Neural cell (in vitro differentiated cells): ENCODE data around the gene AMPD2. TPM values are rescaled to one million over a fixed set of nuclear protein-coding genes. Genes with fewer than 3 reads are reported as not detected.

ENCODE experiments used
- H2AFZ ChIP-seq: fragments of 200-600, 300-800 bp; sonication (generic), shearing (Covaris generic); 2 replicates; pipeline ENCODE4 v1.6.0; 2014; ENCODE audit warnings: low read depth, mild to moderate bottlenecking, antibody characterized with exemption, low read length, moderate library complexity
- H3F3A ChIP-seq: fragments of 200-600 bp; shearing (Covaris generic); 2 replicates; pipeline ENCODE4 v1.6.1; 2016; ENCODE audit warnings: mild to moderate bottlenecking, moderate library complexity, mixed read lengths, antibody characterized with exemption, low read length; ENCODE audit not compliant: insufficient read depth, poor library complexity, severe bottlenecking
- H3K27ac ChIP-seq: fragments of 200-600, 300-800 bp; sonication (generic), shearing (Covaris generic); 2 replicates; pipeline ENCODE4 v1.5.1; 2014; ENCODE audit warnings: mild to moderate bottlenecking, low read length, moderate library complexity
- H3K27me3 ChIP-seq: fragments of 300-800, 200-600 bp; sonication (generic), shearing (Covaris generic); 2 replicates; pipeline ENCODE4 v1.6.0; 2014; ENCODE audit warnings: mild to moderate bottlenecking, low read depth, low read length, moderate library complexity; ENCODE audit not compliant: insufficient read depth
- H3K36me3 ChIP-seq: fragments of 300-800, 200-600 bp; sonication (generic), shearing (Covaris generic); 2 replicates; pipeline ENCODE4 v1.5.1; 2014; ENCODE audit warnings: mild to moderate bottlenecking, antibody characterized with exemption, low read length, moderate library complexity; ENCODE audit not compliant: insufficient read depth
- H3K4me2 ChIP-seq: fragments of 300-800, 200-600 bp; sonication (generic), shearing (Covaris generic); 2 replicates; pipeline ENCODE4 v1.6.0; 2014; ENCODE audit warnings: mild to moderate bottlenecking, low read length
- H3K4me3 ChIP-seq: fragments of 300-800, 200-600 bp; sonication (generic), shearing (Covaris generic); 2 replicates; pipeline ENCODE4 v1.5.1; 2014; ENCODE audit warnings: mild to moderate bottlenecking, low read length, moderate library complexity
- H3K79me2 ChIP-seq: fragments of 200-600 bp; shearing (Covaris generic); replicated peaks from 2 replicates; pipeline ENCODE4 v1.6.0; 2014; ENCODE audit warnings: mild to moderate bottlenecking, low read length, moderate library complexity; ENCODE audit not compliant: insufficient read depth
- H3K9ac ChIP-seq: fragments of 300-800, 200-600 bp; sonication (generic), shearing (Covaris generic); 2 replicates; pipeline ENCODE4 v1.6.1; 2016; ENCODE audit warnings: mild to moderate bottlenecking, low read length, mixed read lengths
- H3K9me2 ChIP-seq: fragments of 200-600 bp; shearing (Covaris generic); 2 replicates; pipeline ENCODE4 v1.6.1; 2016; ENCODE audit warnings: mild to moderate bottlenecking, low read length, mixed read lengths; ENCODE audit not compliant: insufficient read depth
- H3K9me3 ChIP-seq: fragments of 200-600, 300-800 bp; sonication (generic), shearing (Covaris generic); 2 replicates; pipeline ENCODE4 v1.6.1; 2016; ENCODE audit warnings: mild to moderate bottlenecking, mixed run types, low read length, moderate library complexity, mixed read lengths
- H4K20me1 ChIP-seq: fragments of 200-600 bp; shearing (Covaris generic); 2 replicates; pipeline ENCODE4 v1.6.1; 2016; ENCODE audit warnings: mild to moderate bottlenecking, mixed run types; ENCODE audit not compliant: insufficient read depth
- EP300 ChIP-seq: fragments of 450-650 bp; conservative IDR thresholded peaks from 2 replicates; pipeline ENCODE4 v1.6.1; 2014; ENCODE audit warnings: antibody characterized with exemption, mild to moderate bottlenecking, moderate library complexity; ENCODE audit not compliant: poor library complexity, severe bottlenecking
- EZH2 ChIP-seq: fragments of 200-600, 300-800 bp; shearing (Covaris generic), sonication (generic); IDR thresholded peaks from 2 replicates; pipeline ENCODE4 v1.6.1; 2014; ENCODE audit warnings: antibody characterized with exemption, low read length, borderline replicate concordance, mild to moderate bottlenecking; ENCODE audit not compliant: insufficient read depth, poor library complexity, severe bottlenecking
- MXI1 ChIP-seq: fragments of 450-650 bp; conservative IDR thresholded peaks from 2 replicates; pipeline ENCODE4 v1.6.1; 2014; ENCODE audit warnings: antibody characterized with exemption, mild to moderate bottlenecking; ENCODE audit not compliant: poor library complexity, severe bottlenecking
- POLR2AphosphoS5 ChIP-seq: IDR thresholded peaks from 2 replicates; pipeline ENCODE4 v1.6.1; 2012
- RAD21 ChIP-seq: fragments of 450-650 bp; conservative IDR thresholded peaks from 2 replicates; pipeline ENCODE4 v1.6.1; 2014; ENCODE audit warnings: antibody characterized with exemption, mild to moderate bottlenecking, moderate library complexity
- SMC3 ChIP-seq: fragments of 450-650 bp; conservative IDR thresholded peaks from 2 replicates; pipeline ENCODE4 v1.6.1; 2014; ENCODE audit warnings: antibody characterized with exemption, mild to moderate bottlenecking, moderate library complexity; ENCODE audit not compliant: poor library complexity
- TAF1 ChIP-seq: IDR thresholded peaks from 2 replicates; pipeline ENCODE4 v1.6.1; 2012; ENCODE audit warnings: low read depth
- polyA plus RNA-seq: library from polyadenylated mRNA; depleted of rRNA; stranded (reverse); fragments of >200 nt; gene quantifications from 2 replicates; pipeline ENCODE4 v1.2.3, GENCODE V29; 2014
- TF ChIP-seq, protein P1 (sequence below): fragments of 450-650 bp; IDR thresholded peaks from 2 replicates; pipeline ENCODE4 v1.5.1; 2014; ENCODE audit warnings: antibody characterized with exemption, mild to moderate bottlenecking, moderate library complexity; ENCODE audit not compliant: poor library complexity, severe bottlenecking
- TF ChIP-seq, protein P2 (sequence below): IDR thresholded peaks from 2 replicates; pipeline ENCODE4 v1.6.1; 2012; ENCODE audit warnings: borderline replicate concordance

The AMPD2 gene
- polyA plus RNA-seq, 1 donor from 2014 or later, result 104 TPM

DNA sequence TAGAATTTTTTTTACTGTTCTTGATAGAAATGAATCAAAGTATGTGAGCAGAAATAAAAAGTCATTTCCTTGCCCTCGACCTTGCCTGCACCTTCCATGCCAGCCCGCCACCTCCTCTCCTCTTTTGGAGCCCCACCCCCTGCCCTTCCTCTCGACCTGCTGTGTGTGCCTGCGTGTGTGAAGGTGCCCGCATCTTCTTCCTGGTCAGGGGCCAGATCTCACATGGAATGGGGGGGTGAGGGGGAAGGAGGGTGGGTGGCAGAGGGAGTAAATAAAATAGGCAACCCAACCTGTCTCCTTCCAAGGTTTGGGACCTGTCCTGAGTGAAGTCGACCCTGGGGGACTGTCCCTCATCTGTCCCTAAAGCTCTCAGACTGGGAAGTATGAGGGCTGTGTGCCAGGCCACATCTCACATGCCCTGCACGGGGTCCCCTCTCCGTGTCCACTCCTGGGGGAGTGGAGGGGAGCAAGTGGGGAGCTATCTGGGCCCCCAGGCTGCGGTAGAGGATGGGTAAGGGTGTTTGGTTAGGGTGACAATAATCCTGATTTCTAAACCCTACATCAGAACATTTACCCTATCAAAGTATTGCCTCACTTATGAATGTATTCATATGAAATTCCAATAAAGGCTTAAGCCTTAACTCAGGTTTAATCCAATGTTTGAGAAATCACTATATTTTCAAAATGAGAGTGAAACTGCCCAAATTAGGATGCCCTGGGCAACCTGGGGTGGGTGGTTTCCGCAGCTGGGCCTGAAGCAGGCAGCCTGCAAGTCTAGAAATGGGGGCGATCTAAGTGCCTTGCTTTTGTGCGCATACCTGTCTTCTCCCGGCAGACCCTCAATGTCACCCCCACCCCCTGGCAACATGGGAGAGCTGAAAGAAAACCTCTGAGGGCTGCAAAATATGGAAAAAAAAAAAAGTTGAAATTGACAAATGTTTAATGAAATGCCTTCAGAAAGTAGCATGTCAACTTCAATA, 15.4 kb downstream of the AMPD2 start:
- H3K79me2 ChIP-seq, result no peaks in the 10 kb centered on the region
- H3K27me3 ChIP-seq, result no peaks in the 10 kb centered on the region
- no peak for TF ChIP-seq EZH2
- TF ChIP-seq SMC3, result no peak
- TF ChIP-seq, protein P1, sequence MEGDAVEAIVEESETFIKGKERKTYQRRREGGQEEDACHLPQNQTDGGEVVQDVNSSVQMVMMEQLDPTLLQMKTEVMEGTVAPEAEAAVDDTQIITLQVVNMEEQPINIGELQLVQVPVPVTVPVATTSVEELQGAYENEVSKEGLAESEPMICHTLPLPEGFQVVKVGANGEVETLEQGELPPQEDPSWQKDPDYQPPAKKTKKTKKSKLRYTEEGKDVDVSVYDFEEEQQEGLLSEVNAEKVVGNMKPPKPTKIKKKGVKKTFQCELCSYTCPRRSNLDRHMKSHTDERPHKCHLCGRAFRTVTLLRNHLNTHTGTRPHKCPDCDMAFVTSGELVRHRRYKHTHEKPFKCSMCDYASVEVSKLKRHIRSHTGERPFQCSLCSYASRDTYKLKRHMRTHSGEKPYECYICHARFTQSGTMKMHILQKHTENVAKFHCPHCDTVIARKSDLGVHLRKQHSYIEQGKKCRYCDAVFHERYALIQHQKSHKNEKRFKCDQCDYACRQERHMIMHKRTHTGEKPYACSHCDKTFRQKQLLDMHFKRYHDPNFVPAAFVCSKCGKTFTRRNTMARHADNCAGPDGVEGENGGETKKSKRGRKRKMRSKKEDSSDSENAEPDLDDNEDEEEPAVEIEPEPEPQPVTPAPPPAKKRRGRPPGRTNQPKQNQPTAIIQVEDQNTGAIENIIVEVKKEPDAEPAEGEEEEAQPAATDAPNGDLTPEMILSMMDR, result no peak
- TF ChIP-seq POLR2AphosphoS5, result no peak
- TF ChIP-seq MXI1, result no peak
- no peak for TF ChIP-seq TAF1
- no peak for TF ChIP-seq EP300
- TF ChIP-seq RAD21, result no peak
- TF ChIP-seq, protein P2, sequence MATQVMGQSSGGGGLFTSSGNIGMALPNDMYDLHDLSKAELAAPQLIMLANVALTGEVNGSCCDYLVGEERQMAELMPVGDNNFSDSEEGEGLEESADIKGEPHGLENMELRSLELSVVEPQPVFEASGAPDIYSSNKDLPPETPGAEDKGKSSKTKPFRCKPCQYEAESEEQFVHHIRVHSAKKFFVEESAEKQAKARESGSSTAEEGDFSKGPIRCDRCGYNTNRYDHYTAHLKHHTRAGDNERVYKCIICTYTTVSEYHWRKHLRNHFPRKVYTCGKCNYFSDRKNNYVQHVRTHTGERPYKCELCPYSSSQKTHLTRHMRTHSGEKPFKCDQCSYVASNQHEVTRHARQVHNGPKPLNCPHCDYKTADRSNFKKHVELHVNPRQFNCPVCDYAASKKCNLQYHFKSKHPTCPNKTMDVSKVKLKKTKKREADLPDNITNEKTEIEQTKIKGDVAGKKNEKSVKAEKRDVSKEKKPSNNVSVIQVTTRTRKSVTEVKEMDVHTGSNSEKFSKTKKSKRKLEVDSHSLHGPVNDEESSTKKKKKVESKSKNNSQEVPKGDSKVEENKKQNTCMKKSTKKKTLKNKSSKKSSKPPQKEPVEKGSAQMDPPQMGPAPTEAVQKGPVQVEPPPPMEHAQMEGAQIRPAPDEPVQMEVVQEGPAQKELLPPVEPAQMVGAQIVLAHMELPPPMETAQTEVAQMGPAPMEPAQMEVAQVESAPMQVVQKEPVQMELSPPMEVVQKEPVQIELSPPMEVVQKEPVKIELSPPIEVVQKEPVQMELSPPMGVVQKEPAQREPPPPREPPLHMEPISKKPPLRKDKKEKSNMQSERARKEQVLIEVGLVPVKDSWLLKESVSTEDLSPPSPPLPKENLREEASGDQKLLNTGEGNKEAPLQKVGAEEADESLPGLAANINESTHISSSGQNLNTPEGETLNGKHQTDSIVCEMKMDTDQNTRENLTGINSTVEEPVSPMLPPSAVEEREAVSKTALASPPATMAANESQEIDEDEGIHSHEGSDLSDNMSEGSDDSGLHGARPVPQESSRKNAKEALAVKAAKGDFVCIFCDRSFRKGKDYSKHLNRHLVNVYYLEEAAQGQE, result no peak
- no peak overlapping the region for H3K4me3 ChIP-seq
- H3K9me2 ChIP-seq, result no peaks in the 10 kb centered on the region
- no peaks in the 10 kb centered on the region for H3K36me3 ChIP-seq
- no peaks in the 10 kb centered on the region for H3F3A ChIP-seq
- no peak overlapping the region for H2AFZ ChIP-seq
- no peaks in the 10 kb centered on the region for H4K20me1 ChIP-seq
- H3K9ac ChIP-seq, result no peak overlapping the region
- no peak overlapping the region for H3K27ac ChIP-seq
- H3K4me2 ChIP-seq, result no peak overlapping the region
- H3K9me3 ChIP-seq, result no peaks in the 10 kb centered on the region

DNA sequence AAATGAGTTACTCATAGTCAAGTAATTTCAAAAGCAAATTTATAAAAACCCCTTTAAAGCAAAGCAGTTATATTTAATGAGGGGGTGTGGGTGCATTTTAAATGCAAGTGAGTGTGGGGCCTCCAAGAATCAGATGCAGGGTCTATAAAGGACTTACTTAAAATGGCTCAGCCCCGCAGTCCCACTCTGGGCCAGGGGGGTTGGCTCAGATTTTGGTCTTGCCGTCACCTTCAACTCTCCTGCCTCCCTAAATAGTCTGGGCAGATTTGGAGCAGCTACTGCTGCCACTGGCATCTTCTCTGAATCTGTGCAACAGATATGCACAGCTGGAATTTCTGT, 16.2 kb downstream of the AMPD2 start:
- no peak overlapping the region for H3K4me2 ChIP-seq
- no peak overlapping the region for H3K9ac ChIP-seq
- H3K79me2 ChIP-seq, result no peaks in the 10 kb centered on the region
- H3K9me3 ChIP-seq, result no peaks in the 10 kb centered on the region
- H3K9me2 ChIP-seq, result no peaks in the 10 kb centered on the region
- H3F3A ChIP-seq, result no peaks in the 10 kb centered on the region
- TF ChIP-seq MXI1 (no peak), POLR2AphosphoS5 (no peak), SMC3 (no peak), RAD21 (no peak), EZH2 (no peak), TAF1 (no peak), EP300 (no peak)
- TF ChIP-seq, protein P1, result no peak
- TF ChIP-seq, protein P2, result no peak
- no peak overlapping the region for H2AFZ ChIP-seq
- no peaks in the 10 kb centered on the region for H4K20me1 ChIP-seq
- H3K4me3 ChIP-seq, result no peak overlapping the region
- H3K27ac ChIP-seq, result no peak overlapping the region
- no peaks in the 10 kb centered on the region for H3K36me3 ChIP-seq
- H3K27me3 ChIP-seq, result no peaks in the 10 kb centered on the region
